Measurements from ENCODE around the gene PPP1R18.

GRCh38 chr6:30703011-30703410 lies 16.6 kb upstream of the PPP1R18 start:
- TF ChIP-seq POLR2A (IDR thresholded peaks at IDR 0.05) (no peak), CTCF (IDR thresholded peaks at IDR 0.05) (no peak)

Measured in body of pancreas (tissue), 4 donors.